Inflammatory macrophage treated with lipopolysaccharide for 4 hours (primary cell): ENCODE results near the gene GSTA5.
"Not testable (repeated sequence)": the region's sequence is repeated elsewhere in the genome, so short reads cannot be mapped to it uniquely, and the experiment has no call there.

Experiments
- DNase-seq: peaks from one replicate; pipeline ENCODE4 v3.0.0-alpha.2; 2020

GSTA5 gene

DNA sequence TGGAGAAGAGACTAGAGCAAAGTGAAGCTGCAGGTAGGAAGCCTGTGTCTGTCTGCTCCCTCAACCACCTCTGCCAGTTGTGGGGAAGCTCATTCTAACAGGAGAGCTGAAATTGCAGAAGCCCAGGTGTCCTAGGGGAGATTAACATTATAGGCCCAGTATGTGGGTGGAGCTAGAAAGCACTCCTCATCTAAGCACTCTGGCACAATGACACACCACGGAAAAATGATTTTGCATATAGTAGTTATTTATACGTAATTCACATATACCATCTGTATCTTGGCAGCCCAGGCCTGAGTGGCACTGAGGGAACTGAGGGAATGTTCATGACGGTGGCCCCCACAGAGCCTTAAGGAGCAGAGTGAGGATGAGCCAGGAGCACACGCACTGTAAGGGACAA lies 9.7 kb downstream of the GSTA5 start:
- not testable (repeated sequence) for DNase-seq

GRCh38 chr6:52829046-52829817 lies 11.4 kb downstream of the GSTA5 start:
- no peak for DNase-seq

GRCh38 chr6:52828621-52829020 lies 12.0 kb downstream of the GSTA5 start:
- DNase-seq = not testable (repeated sequence)

- not testable (repeated sequence) for DNase-seq
Observed at GRCh38 chr6:52827073-52827783, 13.4 kb downstream of the GSTA5 start.

DNA sequence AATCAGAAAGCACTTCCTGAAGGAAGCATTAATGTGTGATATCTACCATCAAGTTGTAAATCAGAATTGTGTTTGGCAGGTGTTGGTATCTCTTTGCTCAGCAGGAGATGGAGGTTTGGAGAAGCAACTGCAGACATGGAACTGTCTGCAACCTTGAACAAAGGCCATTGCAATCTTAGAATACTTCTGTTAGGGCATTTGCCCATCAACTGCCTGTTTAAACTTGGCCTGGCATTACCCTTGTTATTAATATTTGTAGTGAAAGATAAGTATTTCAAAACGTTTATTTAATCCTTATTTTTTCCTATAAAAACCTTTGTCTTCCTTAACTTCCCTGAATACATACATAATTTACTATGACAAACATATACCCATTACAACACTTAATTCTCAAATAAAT lies 14.1 kb downstream of the GSTA5 start:
- DNase-seq = no peak

DNA sequence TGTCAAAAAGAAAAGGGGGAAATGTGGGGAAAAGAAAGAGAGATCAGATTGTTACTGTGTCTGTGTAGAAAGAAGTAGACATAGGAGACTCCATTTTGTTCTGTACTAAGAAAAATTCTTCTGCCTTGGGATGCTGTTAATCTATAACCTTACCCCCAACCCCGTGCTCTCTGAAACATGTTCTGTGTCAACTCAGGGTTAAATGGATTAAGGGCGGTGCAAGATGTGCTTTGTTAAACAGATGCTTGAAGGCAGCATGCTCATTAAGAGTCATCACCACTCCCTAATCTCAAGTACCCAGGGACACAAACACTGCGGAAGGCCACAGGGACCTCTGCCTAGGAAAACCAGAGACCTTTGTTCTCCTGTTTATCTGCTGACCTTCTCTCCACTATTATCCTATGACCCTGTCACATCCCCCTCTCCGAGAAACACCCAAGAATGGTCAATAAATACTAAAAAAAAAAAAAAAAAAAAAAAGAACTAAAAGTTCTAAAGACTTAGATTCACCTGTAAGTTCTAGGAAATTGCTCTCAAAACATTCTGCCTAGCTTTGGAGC lies 14.6 kb downstream of the GSTA5 start:
- DNase-seq = not testable (repeated sequence)

DNA sequence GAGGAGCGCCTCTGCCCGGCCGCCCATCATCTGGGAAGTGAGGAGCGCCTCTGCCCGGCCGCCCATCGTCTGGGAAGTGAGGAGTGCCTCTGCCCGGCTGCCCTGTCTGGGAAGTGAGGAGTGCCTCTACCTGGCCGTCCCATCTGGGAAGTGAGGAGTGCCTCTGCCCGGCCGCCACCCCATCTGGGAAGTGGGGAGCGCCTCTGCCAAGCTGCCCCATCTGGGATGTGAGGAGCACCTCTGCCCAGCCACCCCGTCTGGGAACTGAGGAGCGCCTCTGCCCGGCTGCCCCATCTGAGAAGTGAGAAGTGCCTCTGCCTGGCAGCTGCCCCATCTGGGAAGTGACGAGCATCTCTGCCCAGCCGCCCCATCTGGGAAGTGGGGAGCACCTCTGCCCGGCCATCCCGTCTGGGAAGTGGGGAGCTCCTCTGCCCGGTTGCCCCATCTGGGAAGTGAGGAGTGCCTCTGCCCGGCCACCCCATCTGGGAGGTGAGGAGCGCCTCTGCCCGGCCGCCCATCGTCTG lies 15.3 kb downstream of the GSTA5 start:
- DNase-seq = not testable (repeated sequence)

- DNase-seq = no peak
Observed at GRCh38 chr6:52821842-52822241, 18.8 kb downstream of the GSTA5 start.

- DNase-seq = no peak
Observed at GRCh38 chr6:52820198-52820597, 20.4 kb downstream of the GSTA5 start.

DNA sequence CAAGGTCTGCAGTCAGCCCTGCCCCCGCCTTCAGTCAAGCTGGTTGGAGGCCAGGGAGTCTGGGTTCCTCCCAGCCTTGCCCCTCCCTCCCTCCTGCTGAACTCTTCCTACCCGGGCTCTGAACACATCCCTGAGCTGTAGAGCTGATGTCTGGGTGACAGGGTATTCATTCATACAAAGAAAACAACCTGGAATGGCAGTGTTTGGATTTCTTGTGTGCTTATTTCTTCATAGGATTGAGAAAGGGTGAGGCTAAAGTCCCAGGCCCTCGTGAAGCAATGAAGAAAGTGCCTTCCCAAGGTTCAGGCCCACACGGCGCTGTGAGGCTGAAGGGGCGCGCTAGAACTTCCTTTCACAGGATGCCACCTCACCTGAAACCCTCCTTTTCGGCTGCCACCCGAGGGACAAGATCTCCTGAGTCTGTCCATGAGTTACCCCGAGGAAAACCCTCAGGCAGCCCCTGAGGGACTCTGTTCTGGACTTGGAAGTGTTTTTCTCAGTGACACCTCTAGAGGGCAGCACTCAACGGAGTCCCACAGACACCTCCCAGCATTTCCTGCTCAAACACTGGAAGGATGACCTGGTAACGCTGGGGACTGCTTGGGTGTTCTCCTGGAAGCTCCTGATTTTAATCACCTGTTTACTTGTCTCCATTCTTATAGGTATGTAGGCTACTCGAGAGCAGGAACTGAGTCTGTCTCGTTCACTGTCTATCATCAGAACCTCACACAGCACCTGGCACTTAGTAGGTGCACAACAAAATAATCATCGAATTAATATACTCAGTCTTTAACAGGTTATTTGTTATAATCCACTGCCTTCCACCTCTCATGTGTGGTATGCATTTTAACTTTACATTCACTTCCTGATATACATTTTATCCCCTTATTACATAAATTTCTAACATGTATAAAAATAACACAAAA lies 25.2 kb downstream of the GSTA5 start:
- DNase-seq = peak; percentile 27

DNA sequence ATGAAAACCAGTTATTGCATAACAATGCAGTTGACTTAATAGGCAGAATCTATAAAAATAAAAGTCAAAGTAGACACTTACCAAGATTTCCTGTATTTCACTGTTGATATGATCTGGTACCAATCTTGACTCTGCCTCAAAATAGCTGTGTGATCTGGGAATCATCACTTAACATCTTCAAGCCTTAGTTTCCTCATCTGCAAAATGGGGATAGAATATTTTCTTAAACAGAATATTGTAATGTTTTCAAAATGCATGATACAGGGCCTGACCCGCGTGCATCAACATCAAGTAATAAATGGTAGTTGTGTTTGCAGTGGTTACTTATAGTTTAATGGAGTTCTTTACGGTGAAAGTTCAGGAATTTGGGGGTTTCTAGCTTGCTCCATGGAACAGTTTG lies 26.1 kb downstream of the GSTA5 start:
- DNase-seq = not testable (repeated sequence)

- not testable (repeated sequence) for DNase-seq
Observed at GRCh38 chr6:52809777-52810176, 30.8 kb downstream of the GSTA5 start.

GRCh38 chr6:52808660-52809059 lies 32.0 kb downstream of the GSTA5 start:
- no peak for DNase-seq

- DNase-seq = not testable (repeated sequence)
Observed at GRCh38 chr6:52803668-52804255, 36.9 kb downstream of the GSTA5 start, which contains the start of gene GSTA1. TSS of gene GSTA1 (minus strand) at chr6:52803816. CDS start at chr6:52799267, 4,549 bp downstream.

DNA sequence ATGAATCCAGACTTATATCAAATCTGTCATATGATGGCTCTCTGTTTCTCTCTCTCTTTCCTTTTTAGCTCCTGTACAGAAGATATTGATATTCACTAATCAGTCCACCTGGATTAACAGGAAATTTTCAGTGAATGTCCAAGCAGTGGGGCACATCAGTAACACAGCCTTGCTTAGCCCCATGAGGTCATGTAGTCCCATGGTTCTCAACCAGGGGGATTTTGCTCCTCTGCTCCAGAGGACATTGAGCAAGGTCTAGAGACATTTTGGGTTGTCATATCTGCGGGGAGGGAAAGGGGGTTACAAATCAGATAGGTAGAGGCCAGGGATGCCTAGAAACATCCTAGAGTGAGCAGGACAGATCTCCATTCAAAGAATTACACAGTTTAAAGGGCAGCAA lies 37.8 kb downstream of the GSTA5 start:
- no peak for DNase-seq

DNA sequence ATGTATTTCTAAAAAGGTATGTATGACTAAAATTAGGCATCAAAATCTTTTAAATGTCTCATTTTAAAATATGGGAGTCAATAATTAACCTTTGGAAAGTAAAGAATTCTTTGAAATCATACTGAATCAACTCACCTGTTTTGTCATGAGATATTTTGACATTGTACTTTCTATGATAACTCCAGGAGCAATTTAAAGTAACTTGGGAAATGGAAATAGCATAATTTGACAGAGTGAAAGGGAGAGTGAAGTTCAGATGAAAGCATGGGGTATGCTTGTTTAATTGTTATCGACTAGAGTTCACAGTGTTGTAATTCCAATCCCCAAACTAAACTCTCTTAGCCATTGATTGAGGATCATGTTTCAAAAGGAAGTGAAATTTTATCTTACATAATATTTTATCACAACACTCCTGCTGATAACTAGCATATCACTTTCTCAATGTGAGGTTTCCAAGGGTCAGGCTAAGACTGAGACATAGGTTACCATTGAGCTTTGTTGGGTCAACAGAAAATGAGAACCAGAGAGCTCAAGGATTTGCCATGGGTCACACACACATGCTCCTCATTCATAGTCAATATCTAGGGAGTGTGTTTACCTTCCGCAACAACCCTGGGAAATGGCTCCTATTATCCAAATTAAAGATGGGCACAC lies 39.3 kb downstream of the GSTA5 start:
- DNase-seq = no peak

DNA sequence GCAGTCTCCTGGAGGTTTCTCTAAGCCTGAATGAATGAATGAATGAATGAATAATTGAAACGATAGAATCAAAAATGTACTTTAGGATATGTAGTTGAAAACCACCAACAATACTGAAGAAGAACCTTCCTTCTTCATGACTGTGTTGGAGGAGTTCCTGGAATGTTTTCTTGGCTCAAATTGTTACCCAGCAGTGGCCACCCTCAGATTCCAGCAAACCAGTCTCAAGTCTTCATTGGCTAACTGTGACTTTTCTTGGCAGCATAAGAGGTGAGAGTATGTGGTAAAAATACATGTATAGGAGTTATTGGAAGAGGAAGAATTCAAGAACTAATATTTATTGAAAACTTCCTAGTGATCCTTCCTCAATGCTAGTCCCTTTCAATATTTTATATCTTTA lies 41.3 kb downstream of the GSTA5 start:
- DNase-seq = not testable (repeated sequence)

GRCh38 chr6:52794366-52794765 lies 46.2 kb downstream of the GSTA5 start:
- DNase-seq = not testable (repeated sequence)

DNA sequence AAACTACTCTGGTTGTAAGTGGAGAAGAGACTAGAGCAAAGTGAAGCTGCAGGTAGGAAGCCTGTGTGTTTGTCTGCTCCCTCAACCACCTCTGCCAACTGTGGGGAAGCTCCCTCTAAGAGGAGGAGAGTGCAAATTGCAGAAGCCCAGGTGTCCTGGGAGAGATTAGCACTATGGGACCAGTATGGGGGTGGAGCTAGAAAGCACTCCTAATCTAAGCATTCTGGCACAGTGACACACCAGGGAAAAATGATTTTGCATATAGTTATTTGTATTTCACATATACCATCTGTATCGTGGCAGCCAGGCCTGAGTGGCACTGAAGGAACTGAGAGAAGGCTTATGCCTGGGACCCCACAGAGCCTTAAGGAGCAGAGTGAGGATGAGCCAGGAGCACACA lies 49.8 kb downstream of the GSTA5 start:
- DNase-seq = no peak

GRCh38 chr6:52789658-52790057 lies 51.0 kb downstream of the GSTA5 start:
- not testable (repeated sequence) for DNase-seq

DNA sequence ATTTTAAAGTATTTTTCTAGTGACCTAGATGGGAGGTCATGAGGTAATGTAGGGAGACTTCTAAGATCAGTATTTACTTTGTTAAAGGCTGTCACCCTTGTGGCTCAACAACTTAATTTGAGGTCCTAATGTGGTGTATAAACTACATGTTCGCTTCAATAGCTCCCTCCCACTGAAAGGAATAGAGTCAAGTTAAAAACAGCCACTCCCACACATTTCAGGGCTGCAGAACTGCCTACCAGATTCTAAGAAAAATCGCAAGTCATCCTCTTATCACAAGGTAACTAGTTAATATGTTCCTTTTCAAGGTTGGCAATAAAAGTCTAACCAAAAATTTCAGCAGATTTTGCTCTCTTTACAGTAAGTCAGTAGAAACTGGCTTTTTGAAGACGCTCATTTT lies 52.1 kb downstream of the GSTA5 start:
- DNase-seq = no peak

GRCh38 chr6:52787917-52788316 lies 52.7 kb downstream of the GSTA5 start:
- no peak for DNase-seq
